ENCODE results near the gene RAD51B.

The RAD51B gene

DNA sequence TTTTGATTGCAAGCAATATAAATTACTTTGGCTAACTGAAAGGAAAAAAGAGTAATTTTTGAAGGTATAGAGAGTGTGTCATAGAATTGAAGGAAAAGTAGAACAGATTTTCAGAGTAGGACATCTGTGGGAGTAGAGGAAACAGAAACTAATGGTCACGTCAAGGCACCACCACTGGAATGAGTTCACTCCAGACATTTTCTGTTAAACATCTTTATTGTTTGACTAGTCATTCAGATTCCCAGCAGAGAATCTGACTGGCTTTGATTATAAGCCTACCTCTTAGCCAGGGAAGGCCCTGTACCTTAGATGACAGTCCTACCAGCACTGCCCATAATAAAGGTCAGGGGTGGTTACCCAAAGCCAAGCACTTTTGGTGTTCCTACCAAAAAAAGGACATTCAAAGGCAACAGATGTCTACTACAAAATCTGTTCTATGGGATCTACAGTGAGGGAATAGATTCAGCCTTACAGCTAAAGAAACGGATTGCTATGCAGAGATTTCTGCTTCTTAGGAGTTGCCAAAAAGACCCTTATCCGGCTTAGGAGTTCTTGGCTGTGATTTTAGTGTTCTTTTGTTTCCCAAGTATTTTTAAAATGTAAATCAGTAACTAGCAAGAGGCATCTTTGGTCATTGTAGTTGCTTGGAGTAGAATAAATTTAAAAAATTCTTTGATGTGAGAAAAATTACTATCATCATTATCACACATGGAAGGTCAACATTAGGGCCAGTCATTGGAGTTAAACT, 410.8 kb downstream of the RAD51B start:
- no peak for DNase-seq (ENCODE audit: low read depth in 1 of 2, low spot score in 1 of 2)
- no peak overlapping the region for H3K4me3 ChIP-seq (replicated peaks; ENCODE audit: insufficient read depth, low read length)
- TF ChIP-seq GABPA (IDR thresholded peaks at IDR 0.05; ENCODE audit: low read depth) (no peak), SPI1 (IDR thresholded peaks at IDR 0.05; ENCODE audit: borderline replicate concordance, low read depth) (no peak), CTCF (IDR thresholded peaks at IDR 0.05; ENCODE audit: insufficient read depth, low read length) (no peak)
- H3K27ac ChIP-seq (replicated peaks) = no peak overlapping the region
- H3K27me3 ChIP-seq (ENCODE audit: insufficient read depth, poor library complexity, severe bottlenecking) = no peaks in the 10 kb centered on the region

DNA sequence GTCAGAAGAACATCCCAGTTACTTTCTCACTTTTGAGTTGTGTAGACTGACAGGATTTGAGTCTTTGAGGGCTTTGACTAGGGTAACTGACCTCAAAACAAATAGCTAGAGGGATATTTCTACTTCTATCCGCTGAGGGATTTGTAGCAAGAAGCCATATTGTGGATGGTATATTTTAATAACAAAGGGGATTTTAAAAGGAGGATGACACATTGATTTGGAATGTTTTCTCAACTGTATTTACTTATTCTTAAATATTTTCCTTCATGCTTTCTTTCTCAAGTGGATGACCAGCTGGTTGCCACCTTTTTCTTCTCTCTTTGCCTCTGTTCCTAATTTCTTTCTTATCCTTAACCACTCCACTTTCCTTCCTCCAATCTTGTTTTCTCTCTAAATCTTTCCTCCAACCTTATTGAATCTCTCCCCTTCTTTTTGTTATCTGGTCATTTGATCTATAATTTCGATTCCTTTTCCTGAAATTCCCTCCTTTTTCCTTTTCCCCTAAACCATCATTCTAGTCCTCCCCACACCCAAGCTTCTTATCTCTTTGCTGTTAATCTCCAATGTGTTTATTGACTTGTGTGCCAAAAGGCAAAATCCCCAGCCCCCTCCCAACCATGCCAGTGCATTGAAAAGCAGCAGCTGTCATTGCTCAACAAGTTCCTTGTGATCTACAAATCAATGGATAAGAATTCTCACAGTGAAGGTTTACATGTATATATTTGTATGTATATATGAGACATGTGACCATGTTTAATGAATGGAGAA, 411.6 kb downstream of the RAD51B start:
- Histone ChIP-seq H3K27ac (replicated peaks) (no peak overlapping the region), H3K27me3 (ENCODE audit: insufficient read depth, poor library complexity, severe bottlenecking) (no peaks in the 10 kb centered on the region), H3K4me3 (replicated peaks; ENCODE audit: insufficient read depth, low read length) (no peak overlapping the region)
- TF ChIP-seq GABPA (IDR thresholded peaks at IDR 0.05; ENCODE audit: low read depth) (no peak), SPI1 (IDR thresholded peaks at IDR 0.05; ENCODE audit: borderline replicate concordance, low read depth) (no peak), REST (IDR thresholded peaks at IDR 0.05; ENCODE audit: insufficient replicate concordance, low read depth) (no peak), POLR2AphosphoS5 (IDR thresholded peaks at IDR 0.05; ENCODE audit: low read depth) (no peak), CTCF (IDR thresholded peaks at IDR 0.05; ENCODE audit: insufficient read depth, low read length) (no peak)
- no peak for DNase-seq (ENCODE audit: low read depth in 1 of 2, low spot score in 1 of 2)

- no peak overlapping the region for H3K4me3 ChIP-seq (replicated peaks; ENCODE audit: insufficient read depth, low read length)
- H3K27me3 ChIP-seq (ENCODE audit: insufficient read depth, poor library complexity, severe bottlenecking) = no peaks in the 10 kb centered on the region
- no peak for TF ChIP-seq REST (IDR thresholded peaks at IDR 0.05; ENCODE audit: insufficient replicate concordance, low read depth)
- TF ChIP-seq CTCF (IDR thresholded peaks at IDR 0.05; ENCODE audit: insufficient read depth, low read length) = no peak
- no peak for TF ChIP-seq SPI1 (IDR thresholded peaks at IDR 0.05; ENCODE audit: borderline replicate concordance, low read depth)
- no peak for TF ChIP-seq GABPA (IDR thresholded peaks at IDR 0.05; ENCODE audit: low read depth)
- no peak for TF ChIP-seq POLR2AphosphoS5 (IDR thresholded peaks at IDR 0.05; ENCODE audit: low read depth)
- H3K27ac ChIP-seq (replicated peaks) = no peak overlapping the region
- no peak for DNase-seq (ENCODE audit: low read depth in 1 of 2, low spot score in 1 of 2)
Observed at GRCh38 chr14:68231898-68232297, 412.3 kb downstream of the RAD51B start.

Data from HL-60 (cell line).